CD14-positive monocyte (primary cell): ENCODE results near the gene ZNF536. TPM values are rescaled to one million over a fixed set of nuclear protein-coding genes. Genes with fewer than 3 reads are reported as not detected.
A peak's percentile ranks its signal among the peaks of the same experiment; 100 is the strongest.
"Not testable (repeated sequence)": the region's sequence is repeated elsewhere in the genome, so short reads cannot be mapped to it uniquely, and the experiment has no call there.

ENCODE experiments used
- DNase-seq, 3 donors: peaks; one replicate each; pipeline ENCODE4 v3.0.0-alpha.2; 2011 to 2022
- H2AFZ ChIP-seq: 2 replicates; pipeline ENCODE4 v1.6.0; 2012; ENCODE audit warnings: mild to moderate bottlenecking, low read depth, low read length, inconsistent platforms; ENCODE audit not compliant: insufficient read depth, poor library complexity, severe bottlenecking
- H3K27ac ChIP-seq, 2 donors: 1 replicate in 1 of 2; 2 replicates in 1 of 2; pipeline ENCODE4 v1.5.1; 2012 to 2013; ENCODE audit warnings: low read length in 2 of 2, control low read depth in 1 of 2, inconsistent platforms in 1 of 2, low read depth in 1 of 2, mild to moderate bottlenecking in 1 of 2
- H3K27me3 ChIP-seq, 2 donors: one replicate each; pipeline versions ENCODE4 v1.6.0 to v1.6.1; 2011 to 2013; ENCODE audit warnings: low read length in 2 of 2; ENCODE audit not compliant: control insufficient read depth in 2 of 2, insufficient read depth in 2 of 2
- H3K36me3 ChIP-seq, 2 donors: replicated peaks in 1 of 2; 1 replicate in 1 of 2; 2 replicates in 1 of 2; pipeline versions ENCODE4 v1.5.1 to v1.6.1; 2012 to 2013; ENCODE audit warnings: low read length in 2 of 2, control low read depth in 1 of 2, inconsistent platforms in 1 of 2, mild to moderate bottlenecking in 1 of 2; ENCODE audit not compliant: insufficient read depth in 2 of 2, control insufficient read depth in 1 of 2
- H3K4me1 ChIP-seq, 2 donors: 1 replicate in 1 of 2; 2 replicates in 1 of 2; pipeline versions ENCODE4 v1.5.1 to v1.6.1; 2012 to 2013; ENCODE audit warnings: low read length in 2 of 2, control low read depth in 1 of 2, inconsistent platforms in 1 of 2, mild to moderate bottlenecking in 1 of 2, moderate library complexity in 1 of 2; ENCODE audit not compliant: insufficient read depth in 2 of 2, control insufficient read depth in 1 of 2
- H3K4me2 ChIP-seq: replicated peaks from 2 replicates; pipeline ENCODE3; 2012; ENCODE audit warnings: low read length, moderate library complexity, mild to moderate bottlenecking; ENCODE audit not compliant: poor library complexity, severe bottlenecking; ENCODE audit errors: extremely low read depth
- H3K4me3 ChIP-seq, 3 experiments: fragments of 200-600 bp in 1 of 3; sonication (generic) in 1 of 3; replicated peaks in 1 of 3; 1 replicate in 2 of 3; 2 replicates in 1 of 3; pipeline ENCODE4 v1.5.1; 2011 to 2013; ENCODE audit warnings: low read length in 3 of 3, mild to moderate bottlenecking in 3 of 3, control low read depth in 2 of 3, low read depth in 2 of 3, inconsistent platforms in 1 of 3, moderate library complexity in 1 of 3
- H3K79me2 ChIP-seq: 2 replicates; pipeline ENCODE4 v1.6.0; 2012; ENCODE audit warnings: mild to moderate bottlenecking, control low read depth, inconsistent platforms, low read length, moderate library complexity; ENCODE audit not compliant: insufficient read depth
- H3K9ac ChIP-seq: 2 replicates; pipeline ENCODE4 v1.6.0; 2017; ENCODE audit warnings: low read length, mild to moderate bottlenecking; ENCODE audit not compliant: insufficient read depth, poor library complexity, severe bottlenecking
- H3K9me3 ChIP-seq, 2 donors: replicated peaks in 1 of 2; 1 replicate in 1 of 2; 2 replicates in 1 of 2; pipeline versions ENCODE4 v1.5.1 to v1.6.1; 2012 to 2013; ENCODE audit warnings: low read length in 2 of 2, control low read depth in 1 of 2; ENCODE audit not compliant: control insufficient read depth in 1 of 2, insufficient read depth in 1 of 2
- H4K20me1 ChIP-seq: 2 replicates; pipeline ENCODE4 v1.6.0; 2012; ENCODE audit warnings: mild to moderate bottlenecking, low read length, control low read depth, moderate library complexity; ENCODE audit not compliant: insufficient read depth
- H3K27ac Mint-ChIP-seq, 7 donors: one replicate each; pipeline ENCODE4 v1.8.0; 2020; ENCODE audit warnings: mild to moderate bottlenecking in 7 of 7, mixed read lengths in 7 of 7, moderate library complexity in 6 of 7, inconsistent platforms in 2 of 7
- H3K27me3 Mint-ChIP-seq, 3 donors: one replicate each; pipeline ENCODE4 v1.8.0; 2021 to 2022; ENCODE audit warnings: low read depth in 3 of 3, mild to moderate bottlenecking in 3 of 3, mixed read lengths in 3 of 3, moderate library complexity in 3 of 3, inconsistent platforms in 1 of 3
- H3K36me3 Mint-ChIP-seq, 2 donors: one replicate each; pipeline ENCODE4 v1.8.0; 2020; ENCODE audit warnings: mixed read lengths in 2 of 2, inconsistent platforms in 1 of 2, mild to moderate bottlenecking in 1 of 2
- H3K4me1 Mint-ChIP-seq: one replicate; pipeline ENCODE4 v1.8.0; 2020; ENCODE audit warnings: mild to moderate bottlenecking, mixed read lengths
- H3K4me3 Mint-ChIP-seq, 2 donors: one replicate each; pipeline ENCODE4 v1.8.0; 2020; ENCODE audit warnings: mild to moderate bottlenecking in 2 of 2, mixed read lengths in 2 of 2, moderate library complexity in 1 of 2
- H3K9me3 Mint-ChIP-seq, 7 donors: one replicate each; pipeline ENCODE4 v1.8.0; 2020 to 2022; ENCODE audit warnings: mixed read lengths in 7 of 7, mild to moderate bottlenecking in 6 of 7, moderate library complexity in 6 of 7, inconsistent platforms in 2 of 7
- CTCF ChIP-seq: fragments of 200-600 bp; IDR thresholded peaks from one replicate; pipeline ENCODE4 v1.8.0; 2022; ENCODE audit warnings: antibody characterized with exemption, mild to moderate bottlenecking
- WGBS: methylation state at CpG from one replicate; pipeline ENCODE4 v1.1.5; 2013; ENCODE audit warnings: missing lambda C conversion rate; ENCODE audit not compliant: insufficient coverage; 5-methylcytosine and 5-hydroxymethylcytosine counted together
- intact Hi-C, 2 donors: fragments of 100-400 bp; cut with micrococcal nuclease; formaldehyde crosslinking; loops; one replicate each; pipeline versions ENCODE4 v1.15.0 to v1.15.1; 2023
- polyA plus RNA-seq, 3 donors: library from polyadenylated mRNA; depleted of rRNA in 1 of 3; unstranded in 2 of 3; stranded (reverse) in 1 of 3; fragments of 300-500 nt in 2 of 3; fragments of >200 nt in 1 of 3; fragmentation: Illumina TruSeq in 2 of 3; gene quantifications; 1 replicate in 2 of 3; 2 replicates in 1 of 3; pipeline ENCODE4 v1.2.3, GENCODE V29; 2012 to 2021

The ZNF536 gene
- polyA plus RNA-seq, 3 donors: not detected

- Histone ChIP-seq H3K9me3 (no peaks in the 10 kb centered on the region), H3K79me2 (no peaks in the 10 kb centered on the region), H3K4me1 (no peaks in the 10 kb centered on the region), H3K27ac (no peak overlapping the region), H2AFZ (no peak overlapping the region), H3K36me3 (no peaks in the 10 kb centered on the region), H3K9ac (no peak overlapping the region), H4K20me1 (no peaks in the 10 kb centered on the region), H3K4me3 (no peak overlapping the region), H3K27me3 (no peaks in the 10 kb centered on the region), H3K4me2 (no peak overlapping the region)
- no peaks in the 10 kb centered on the region for H3K36me3 Mint-ChIP-seq
- no peak overlapping the region for H3K4me3 Mint-ChIP-seq
- WGBS: 100% methylated on average over 4 of the region's 14 CpGs
- no peak for DNase-seq
- no peaks in the 10 kb centered on the region for H3K4me1 Mint-ChIP-seq
- H3K9me3 Mint-ChIP-seq: peaks cover 0 to 3% (median 2%) of the 10 kb centered on the region in 7 donors
- intact Hi-C loops: no loop called here
- no peak for TF ChIP-seq CTCF
- H3K27ac Mint-ChIP-seq: no peak overlapping the region
- peaks cover 0 to 6% (median 2%) of the 10 kb centered on the region in 3 donors for H3K27me3 Mint-ChIP-seq
Observed at GRCh38 chr19:30344446-30345425, 27.4 kb upstream of the ZNF536 start.

GRCh38 chr19:30345686-30346085, 26.5 kb upstream of the ZNF536 start:
- no peak overlapping the region for H3K4me2 ChIP-seq
- WGBS: 90% methylated on average over 8 of the region's 8 CpGs

GRCh38 chr19:30346468-30346867, 25.7 kb upstream of the ZNF536 start:
- H3K4me2 ChIP-seq, H3K36me3 Mint-ChIP-seq, H3K9ac ChIP-seq, H3K9me3 Mint-ChIP-seq, DNase-seq, H3K27me3 ChIP-seq, H2AFZ ChIP-seq, H3K27ac ChIP-seq, H3K36me3 ChIP-seq, H3K79me2 ChIP-seq, H3K9me3 ChIP-seq, H3K4me3 ChIP-seq, intact Hi-C loops, H3K4me1 Mint-ChIP-seq, H3K4me1 ChIP-seq, H4K20me1 ChIP-seq, H3K27ac Mint-ChIP-seq, H3K27me3 Mint-ChIP-seq, H3K4me3 Mint-ChIP-seq: not testable (repeated sequence)
- WGBS: no CpG with 5 or more reads among the region's 1 CpG

More at GRCh38 chr19:30345686-30346085, 26.5 kb upstream of the ZNF536 start:
- Histone ChIP-seq H3K9ac (no peak overlapping the region), H3K4me1 (no peaks in the 10 kb centered on the region), H3K4me3 (no peak overlapping the region), H3K27me3 (no peaks in the 10 kb centered on the region), H3K9me3 (no peaks in the 10 kb centered on the region), H3K27ac (no peak overlapping the region), H3K79me2 (no peaks in the 10 kb centered on the region), H2AFZ (no peak overlapping the region), H3K36me3 (no peaks in the 10 kb centered on the region), H4K20me1 (no peaks in the 10 kb centered on the region)
- Mint-ChIP-seq H3K4me3 (no peak overlapping the region), H3K9me3 (peaks cover 0 to 3% (median 2%) of the 10 kb centered on the region in 7 donors), H3K27me3 (peaks cover 0 to 6% (median 2%) of the 10 kb centered on the region in 3 donors), H3K36me3 (no peaks in the 10 kb centered on the region), H3K4me1 (no peaks in the 10 kb centered on the region), H3K27ac (peak overlapping the region in 1 of 7 donors; percentile 20)
- TF ChIP-seq CTCF: no peak
- no peak for DNase-seq
- intact Hi-C loops: no loop called here
